H1 (cell line): ENCODE results near the gene SMYD3. TPM values are rescaled to one million over a fixed set of nuclear protein-coding genes. Genes with fewer than 3 reads are reported as not detected.

Experiments used
- polyA plus RNA-seq, 7 experiments: library from polyadenylated mRNA; depleted of rRNA in 3 of 7; stranded (reverse) in 5 of 7; unstranded in 2 of 7; fragments of >200 nt in 5 of 7; fragments of 200-250 nt in 2 of 7; gene quantifications; 1 replicate in 5 of 7; 2 replicates in 1 of 7; 4 replicates in 1 of 7; pipeline versions ENCODE4 v1.2.1 to v1.2.3, GENCODE V29; 2011 to 2013; ENCODE audit warnings: missing spikeins in 2 of 7, mixed read lengths in 2 of 7
- total RNA-seq: library from RNA; stranded (reverse); fragmentation: NEBNext Ultra II Directional; extraction: Animal tissue kit (Norgen Biotek cat#: 25700); gene quantifications from 2 replicates; pipeline ENCODE4 v1.2.1, GENCODE V29; 2021
- TF ChIP-seq, protein P1 (sequence below), 3 experiments: IDR thresholded peaks; 1 replicate in 2 of 3; 2 replicates in 1 of 3; pipeline versions ENCODE4 v1.5.1 to v1.6.1; 2011; ENCODE audit warnings: low read length in 3 of 3, mild to moderate bottlenecking in 3 of 3, inconsistent platforms in 2 of 3, low read depth in 1 of 3, moderate library complexity in 1 of 3; ENCODE audit not compliant: insufficient read depth in 1 of 3; ENCODE audit errors: control extremely low read depth in 1 of 3

SMYD3 gene
- total and polyA plus RNA-seq, 2 of the 8 experiments (the other 6 are each of a cell fraction or from before 2014, with no cell fraction given) = 17.3 to 25.4 TPM

GRCh38 chr1:246381452-246381851, 125.6 kb downstream of the SMYD3 start (continued):
- TF ChIP-seq, protein P1, sequence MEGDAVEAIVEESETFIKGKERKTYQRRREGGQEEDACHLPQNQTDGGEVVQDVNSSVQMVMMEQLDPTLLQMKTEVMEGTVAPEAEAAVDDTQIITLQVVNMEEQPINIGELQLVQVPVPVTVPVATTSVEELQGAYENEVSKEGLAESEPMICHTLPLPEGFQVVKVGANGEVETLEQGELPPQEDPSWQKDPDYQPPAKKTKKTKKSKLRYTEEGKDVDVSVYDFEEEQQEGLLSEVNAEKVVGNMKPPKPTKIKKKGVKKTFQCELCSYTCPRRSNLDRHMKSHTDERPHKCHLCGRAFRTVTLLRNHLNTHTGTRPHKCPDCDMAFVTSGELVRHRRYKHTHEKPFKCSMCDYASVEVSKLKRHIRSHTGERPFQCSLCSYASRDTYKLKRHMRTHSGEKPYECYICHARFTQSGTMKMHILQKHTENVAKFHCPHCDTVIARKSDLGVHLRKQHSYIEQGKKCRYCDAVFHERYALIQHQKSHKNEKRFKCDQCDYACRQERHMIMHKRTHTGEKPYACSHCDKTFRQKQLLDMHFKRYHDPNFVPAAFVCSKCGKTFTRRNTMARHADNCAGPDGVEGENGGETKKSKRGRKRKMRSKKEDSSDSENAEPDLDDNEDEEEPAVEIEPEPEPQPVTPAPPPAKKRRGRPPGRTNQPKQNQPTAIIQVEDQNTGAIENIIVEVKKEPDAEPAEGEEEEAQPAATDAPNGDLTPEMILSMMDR (IDR thresholded peaks at IDR 0.05; ENCODE audit: control extremely low read depth in 1 of 3, insufficient read depth in 1 of 3, low read depth in 1 of 3, low read length in 3 of 3) = no peak
